Right lobe of liver (tissue), 6 donors: ENCODE results near the gene ZBTB7C. TPM values are rescaled to one million over a fixed set of nuclear protein-coding genes. Genes with fewer than 3 reads are reported as not detected.

Experiments used
- ATAC-seq, 4 donors: fragments of 200-7000 bp; cut with Tn5 transposase; one replicate each; pipeline ENCODE4 v1.9.1; 2020; ENCODE audit warnings: mild to moderate bottlenecking in 4 of 4, moderate library complexity in 4 of 4
- DNase-seq, 3 donors: peaks; one replicate each; pipeline ENCODE4 v3.0.0-alpha.2; 2020
- H3K27ac ChIP-seq, 3 donors: fragments of 200-600 bp; one replicate each; pipeline ENCODE4 v1.8.0; 2022
- H3K27me3 ChIP-seq, 2 donors: fragments of 200-600 bp; one replicate each; pipeline ENCODE4 v1.8.0; 2022
- H3K36me3 ChIP-seq, 4 donors: fragments of 200-600 bp; sonication (generic) in 1 of 4; one replicate each; pipeline versions ENCODE4 v1.5.1 to v1.8.0; 2017 to 2022; ENCODE audit warnings: control low read depth in 1 of 4
- H3K4me1 ChIP-seq, 4 donors: fragments of 200-600 bp; sonication (generic) in 1 of 4; one replicate each; pipeline versions ENCODE4 v1.5.1 to v1.8.0; 2017 to 2022; ENCODE audit warnings: control low read depth in 1 of 4
- H3K4me3 ChIP-seq, 3 donors: fragments of 200-600 bp; one replicate each; pipeline ENCODE4 v1.8.0; 2022
- H3K9me3 ChIP-seq, 4 donors: fragments of 200-600 bp; sonication (generic) in 1 of 4; one replicate each; pipeline versions ENCODE4 v1.5.1 to v1.8.0; 2017 to 2022; ENCODE audit warnings: control low read depth in 1 of 4
- POLR2A ChIP-seq: fragments of 450-650 bp; IDR thresholded peaks from one replicate; pipeline ENCODE4 v1.6.1; 2017; ENCODE audit warnings: antibody characterized with exemption, mild to moderate bottlenecking
- WGBS: methylation state at CpG from one replicate; pipeline ENCODE4 v1.1.6; 2018; ENCODE audit warnings: low coverage, low lambda C conversion rate; ENCODE audit not compliant: insufficient coverage; ENCODE audit errors: missing lambda C conversion rate; 5-methylcytosine and 5-hydroxymethylcytosine counted together
- intact Hi-C, 2 donors: fragments of 100-400 bp; cut with DNase I; formaldehyde crosslinking; loops; one replicate each; pipeline versions ENCODE4 v1.11.2 to v1.14.1; 2022
- total RNA-seq, 6 experiments: library from RNA; depleted of rRNA in 2 of 6; stranded (reverse); fragments of >200 nt in 2 of 6; fragmentation: NEBNext Ultra II Directional in 3 of 6; extraction: Animal tissue kit (Norgen Biotek cat#: 25700) in 3 of 6; gene quantifications; one replicate each; pipeline versions ENCODE4 v1.1.0 to v1.2.4, GENCODE V29; 2016 to 2023
- TF ChIP-seq, protein P1 (sequence below), 4 donors: fragments of 200-600 bp in 3 of 4; fragments of 450-650 bp in 1 of 4; IDR thresholded peaks; one replicate each; pipeline versions ENCODE4 v1.5.1 to v1.8.0; 2016 to 2022; ENCODE audit warnings: antibody characterized with exemption in 4 of 4, mild to moderate bottlenecking in 2 of 4
- donor health status: DM: no; HTN: yes; CAD: no.
- donor health status: DM: no; HTN: no; CAD: no.
- donor health status: DM: no; HTN: no; CAD: no.
- donor health status: DM: no; HTN: yes; CAD: no.
- donor health status: DM: no; HTN: yes; CAD: no.

The ZBTB7C gene
- total RNA-seq, 6 experiments from 2014 or later: 1.1 to 1.7 (median 1.3) TPM

DNA sequence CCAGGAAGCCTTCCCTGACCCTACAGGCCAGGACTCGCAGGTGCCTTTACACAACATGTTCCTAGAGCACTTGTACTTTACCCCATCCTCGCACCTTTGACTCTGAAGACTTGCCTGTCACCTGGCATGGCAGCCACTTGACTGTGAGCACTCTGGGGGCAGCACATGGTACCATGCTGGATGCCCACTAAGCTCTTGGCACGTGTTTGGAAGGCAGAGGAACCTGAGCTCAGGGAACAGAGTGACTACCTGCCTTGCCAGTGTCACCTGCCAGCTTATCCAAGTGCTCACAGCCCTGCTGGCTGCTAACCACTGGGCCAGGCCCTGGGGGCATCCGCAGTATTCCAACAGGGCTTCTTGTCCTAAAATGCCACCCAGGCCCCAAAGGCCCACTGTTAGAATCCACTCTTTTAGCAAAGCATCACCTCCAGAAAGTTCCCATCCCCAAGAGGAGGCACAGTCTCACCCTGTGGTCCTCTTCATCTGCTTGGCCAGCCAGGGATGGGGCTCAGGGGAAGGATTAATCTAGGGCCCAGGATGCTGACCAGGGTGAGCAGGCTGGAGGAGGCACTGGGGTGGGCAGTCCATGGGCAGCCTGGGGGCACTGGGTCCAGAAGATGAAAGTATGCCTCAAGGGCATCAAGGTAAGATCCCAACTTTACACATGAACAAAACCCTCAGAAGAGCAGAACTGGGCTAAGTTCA is 57.0 kb downstream of the ZBTB7C start:
- no peaks in the 10 kb centered on the region for H3K9me3 ChIP-seq
- intact Hi-C loops: no loop called here
- 60% methylated on average over 2 of the region's 4 CpGs for WGBS
- H3K27me3 ChIP-seq: no peaks in the 10 kb centered on the region
- no peak for DNase-seq
- no peak for TF ChIP-seq POLR2A
- TF ChIP-seq, protein P1, sequence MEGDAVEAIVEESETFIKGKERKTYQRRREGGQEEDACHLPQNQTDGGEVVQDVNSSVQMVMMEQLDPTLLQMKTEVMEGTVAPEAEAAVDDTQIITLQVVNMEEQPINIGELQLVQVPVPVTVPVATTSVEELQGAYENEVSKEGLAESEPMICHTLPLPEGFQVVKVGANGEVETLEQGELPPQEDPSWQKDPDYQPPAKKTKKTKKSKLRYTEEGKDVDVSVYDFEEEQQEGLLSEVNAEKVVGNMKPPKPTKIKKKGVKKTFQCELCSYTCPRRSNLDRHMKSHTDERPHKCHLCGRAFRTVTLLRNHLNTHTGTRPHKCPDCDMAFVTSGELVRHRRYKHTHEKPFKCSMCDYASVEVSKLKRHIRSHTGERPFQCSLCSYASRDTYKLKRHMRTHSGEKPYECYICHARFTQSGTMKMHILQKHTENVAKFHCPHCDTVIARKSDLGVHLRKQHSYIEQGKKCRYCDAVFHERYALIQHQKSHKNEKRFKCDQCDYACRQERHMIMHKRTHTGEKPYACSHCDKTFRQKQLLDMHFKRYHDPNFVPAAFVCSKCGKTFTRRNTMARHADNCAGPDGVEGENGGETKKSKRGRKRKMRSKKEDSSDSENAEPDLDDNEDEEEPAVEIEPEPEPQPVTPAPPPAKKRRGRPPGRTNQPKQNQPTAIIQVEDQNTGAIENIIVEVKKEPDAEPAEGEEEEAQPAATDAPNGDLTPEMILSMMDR (IDR thresholded peaks at IDR 0.05): no peak
- no peak overlapping the region for H3K27ac ChIP-seq
- ATAC-seq: no peak
- no peaks in the 10 kb centered on the region for H3K4me1 ChIP-seq
- no peak overlapping the region for H3K4me3 ChIP-seq
- H3K36me3 ChIP-seq: no peaks in the 10 kb centered on the region

DNA sequence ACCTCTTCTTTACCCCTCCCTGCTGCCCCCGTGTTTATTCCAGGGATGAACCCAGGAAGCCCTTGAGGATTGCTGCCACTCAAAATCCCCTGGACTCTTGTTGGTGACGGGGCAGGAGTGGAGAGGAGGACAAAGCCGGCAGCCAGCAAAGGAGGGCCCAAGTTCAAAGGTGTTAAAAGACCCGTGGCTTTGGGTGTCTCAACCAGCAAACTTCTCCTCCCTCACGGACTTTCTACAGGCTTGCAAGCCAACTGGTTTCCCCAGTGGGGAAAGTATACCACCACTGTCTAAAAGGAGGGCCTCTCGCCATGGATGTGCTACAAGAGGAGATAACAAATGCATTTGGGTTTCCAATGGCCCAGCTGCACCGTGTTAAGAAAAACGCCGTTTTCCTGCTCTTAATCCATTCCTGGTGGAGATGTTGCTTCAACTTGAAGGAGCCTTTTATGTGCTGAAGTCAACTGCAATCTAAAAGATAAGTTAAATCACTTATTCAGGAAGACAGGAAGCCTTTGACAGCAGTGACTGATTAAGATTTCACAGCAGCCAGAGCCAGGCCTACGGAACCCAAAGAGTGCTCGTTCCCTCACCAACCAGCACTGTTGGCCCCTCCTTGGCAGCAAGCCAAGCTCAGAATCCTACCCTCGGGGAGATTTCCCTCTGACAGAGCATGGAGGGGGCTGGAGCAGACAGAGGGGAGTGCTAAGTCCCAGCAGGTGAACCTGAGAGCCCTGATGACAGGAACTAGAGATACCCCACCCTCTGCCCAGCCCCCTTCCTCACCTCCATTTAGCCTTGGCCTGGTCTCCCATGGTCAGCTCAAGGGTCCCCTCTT is 57.8 kb downstream of the ZBTB7C start:
- no peak for ATAC-seq
- TF ChIP-seq, protein P1 (IDR thresholded peaks at IDR 0.05): no peak
- no peak for TF ChIP-seq POLR2A

DNA sequence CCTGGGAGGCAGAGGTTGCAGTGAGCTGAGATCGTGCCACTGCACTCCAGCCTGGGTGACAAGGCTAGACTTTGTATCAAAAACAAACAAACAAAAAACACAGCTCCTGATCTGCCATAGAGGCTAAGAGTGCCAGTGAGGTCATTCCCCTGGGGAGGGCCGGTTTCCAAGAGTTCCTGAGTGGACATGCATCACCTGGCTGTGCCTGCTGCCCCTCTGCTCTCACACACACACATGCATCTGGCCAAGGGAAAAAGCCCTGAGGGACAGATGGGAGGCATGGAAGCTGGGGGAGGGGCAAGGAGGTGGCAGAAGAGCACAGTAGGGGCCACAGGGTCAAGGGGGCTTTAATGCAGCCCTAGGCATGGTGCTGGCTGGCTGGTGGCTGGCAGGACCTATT is 60.4 kb downstream of the ZBTB7C start:
- ATAC-seq (peak; percentile 93 to 97 (median 94)), DNase-seq (peak; percentile 74 to 82 (median 81))
- Histone ChIP-seq H3K27me3 (no peaks in the 10 kb centered on the region), H3K4me3 (no peak overlapping the region), H3K27ac (no peak overlapping the region), H3K4me1 (no peaks in the 10 kb centered on the region), H3K9me3 (no peaks in the 10 kb centered on the region), H3K36me3 (no peaks in the 10 kb centered on the region)
- no peak for TF ChIP-seq POLR2A
- TF ChIP-seq, protein P1 (IDR thresholded peaks at IDR 0.05): no peak
- intact Hi-C loops: loop anchor here in 1 of 2 donors (10.0 kb wide), 1 partner anchor 314 kb away; no protein-coding TSS in a partner anchor
- 20% methylated on average over 2 of the region's 2 CpGs for WGBS

More for the DNA sequence above, 57.8 kb downstream of the ZBTB7C start:
- no peak for DNase-seq
- intact Hi-C loops: no loop called here
- no peaks in the 10 kb centered on the region for H3K27me3 ChIP-seq
- H3K4me1 ChIP-seq: no peaks in the 10 kb centered on the region
- H3K4me3 ChIP-seq: no peak overlapping the region
- 56% methylated on average over 9 of the region's 12 CpGs for WGBS
- H3K36me3 ChIP-seq: no peaks in the 10 kb centered on the region
- H3K27ac ChIP-seq: no peak overlapping the region
- H3K9me3 ChIP-seq: no peaks in the 10 kb centered on the region

DNA sequence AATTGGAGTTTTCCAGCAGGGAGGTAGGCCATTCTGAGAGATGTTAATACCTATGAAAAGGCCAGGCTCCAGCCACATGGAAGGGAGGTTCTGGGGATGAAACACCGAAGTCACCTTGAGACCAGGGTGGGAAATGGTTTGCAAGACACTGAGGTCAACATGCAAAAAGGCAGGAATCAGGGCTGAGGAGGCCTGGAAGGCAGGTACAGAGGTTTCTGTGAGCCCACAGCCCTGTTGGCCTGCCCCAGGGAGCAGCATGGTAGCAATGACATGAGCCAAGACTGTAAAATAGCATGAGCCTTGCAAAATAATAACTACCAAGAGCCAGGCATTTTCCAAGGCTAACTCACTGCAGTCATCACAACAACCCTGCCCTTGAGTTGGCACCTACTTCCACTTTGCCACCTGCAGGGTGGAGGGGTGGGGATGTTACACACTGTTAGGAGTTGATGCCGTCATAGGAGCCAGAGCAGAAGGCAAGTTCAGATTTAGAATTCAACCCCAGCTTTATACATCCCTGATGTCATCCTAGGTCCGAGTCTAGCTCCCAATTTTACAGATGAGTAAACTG is 61.3 kb downstream of the ZBTB7C start:
- H3K9me3 ChIP-seq: no peaks in the 10 kb centered on the region
- no peaks in the 10 kb centered on the region for H3K36me3 ChIP-seq
- no peak overlapping the region for H3K27ac ChIP-seq
- H3K27me3 ChIP-seq: no peaks in the 10 kb centered on the region
- ATAC-seq (no peak), DNase-seq (no peak)
- intact Hi-C loops: loop anchor here in 1 of 2 donors (10.0 kb wide), 1 partner anchor 313 kb away; no protein-coding TSS in a partner anchor
- no peaks in the 10 kb centered on the region for H3K4me1 ChIP-seq
- WGBS: 93% methylated on average over 2 of the region's 3 CpGs
- H3K4me3 ChIP-seq: no peak overlapping the region
- TF ChIP-seq POLR2A: no peak
- TF ChIP-seq, protein P1 (IDR thresholded peaks at IDR 0.05): no peak
